ENCODE results near the gene NETO2. TPM values are rescaled to one million over a fixed set of nuclear protein-coding genes. Genes with fewer than 3 reads are reported as not detected.

NETO2 gene
- total RNA-seq, 2 experiments from 2014 or later: 0.15 TPM; not detected in 1

DNA sequence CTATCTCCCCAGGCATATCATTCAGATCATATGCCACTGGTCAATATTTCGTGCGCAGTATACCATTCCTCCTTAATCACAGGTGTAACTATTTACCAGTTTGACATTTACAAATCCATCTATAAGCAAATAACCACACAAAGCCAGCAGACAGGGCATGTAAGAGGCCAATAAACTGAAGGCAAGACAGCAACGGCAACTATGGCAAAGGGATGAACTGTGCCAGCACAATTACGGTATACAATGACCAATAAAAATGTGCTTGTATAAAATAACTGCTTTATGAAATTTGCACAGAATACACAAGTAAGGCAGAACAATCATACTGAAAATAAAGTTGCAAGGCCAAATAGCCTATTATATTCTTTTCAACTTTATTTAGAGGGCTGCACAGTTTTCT is 9.2 kb downstream of the NETO2 start:
- Histone ChIP-seq H3K9me2 (ENCODE audit: insufficient read depth, low read length) (no peaks in the 10 kb centered on the region), H3K27ac (ENCODE audit: low read depth, low read length, poor library complexity, severe bottlenecking) (no peak overlapping the region), H3K9me3 (ENCODE audit: low read length) (no peaks in the 10 kb centered on the region), H3K36me3 (ENCODE audit: insufficient read depth, low read length) (no peaks in the 10 kb centered on the region), H3K4me3 (ENCODE audit: low read depth, low read length, poor library complexity, severe bottlenecking) (no peak overlapping the region), H3K79me2 (ENCODE audit: insufficient read depth, low read depth, low read length) (no peaks in the 10 kb centered on the region), H4K20me1 (ENCODE audit: insufficient read depth, low read length) (no peaks in the 10 kb centered on the region), H3K4me1 (ENCODE audit: insufficient read depth, low read length, poor library complexity, severe bottlenecking) (no peaks in the 10 kb centered on the region), H2AFZ (ENCODE audit: low read length) (no peak overlapping the region), H3K4me2 (ENCODE audit: low read length) (no peak overlapping the region)
- TF ChIP-seq, protein P1, sequence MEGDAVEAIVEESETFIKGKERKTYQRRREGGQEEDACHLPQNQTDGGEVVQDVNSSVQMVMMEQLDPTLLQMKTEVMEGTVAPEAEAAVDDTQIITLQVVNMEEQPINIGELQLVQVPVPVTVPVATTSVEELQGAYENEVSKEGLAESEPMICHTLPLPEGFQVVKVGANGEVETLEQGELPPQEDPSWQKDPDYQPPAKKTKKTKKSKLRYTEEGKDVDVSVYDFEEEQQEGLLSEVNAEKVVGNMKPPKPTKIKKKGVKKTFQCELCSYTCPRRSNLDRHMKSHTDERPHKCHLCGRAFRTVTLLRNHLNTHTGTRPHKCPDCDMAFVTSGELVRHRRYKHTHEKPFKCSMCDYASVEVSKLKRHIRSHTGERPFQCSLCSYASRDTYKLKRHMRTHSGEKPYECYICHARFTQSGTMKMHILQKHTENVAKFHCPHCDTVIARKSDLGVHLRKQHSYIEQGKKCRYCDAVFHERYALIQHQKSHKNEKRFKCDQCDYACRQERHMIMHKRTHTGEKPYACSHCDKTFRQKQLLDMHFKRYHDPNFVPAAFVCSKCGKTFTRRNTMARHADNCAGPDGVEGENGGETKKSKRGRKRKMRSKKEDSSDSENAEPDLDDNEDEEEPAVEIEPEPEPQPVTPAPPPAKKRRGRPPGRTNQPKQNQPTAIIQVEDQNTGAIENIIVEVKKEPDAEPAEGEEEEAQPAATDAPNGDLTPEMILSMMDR (conservative IDR thresholded peaks at IDR 0.05; ENCODE audit: low read length): no peak
- no peak for TF ChIP-seq EZH2phosphoT487 (IDR thresholded peaks at IDR 0.05; ENCODE audit: borderline replicate concordance, low read depth, low read length)
- CTCF ChIA-PET (ENCODE audit: unreplicated experiment): no interaction called here
- POLR2A ChIA-PET: interaction anchor here (0.5 kb wide), 1 partner anchor 547 kb away, joined by 3 read pairs; no protein-coding TSS in a partner anchor
- no peak for DNase-seq (ENCODE audit: low spot score)
- intact Hi-C loops (cut with micrococcal nuclease; ENCODE audit: unreplicated experiment): no loop called here
- BruUV-seq (replicated peaks): no TSS peak

DNA sequence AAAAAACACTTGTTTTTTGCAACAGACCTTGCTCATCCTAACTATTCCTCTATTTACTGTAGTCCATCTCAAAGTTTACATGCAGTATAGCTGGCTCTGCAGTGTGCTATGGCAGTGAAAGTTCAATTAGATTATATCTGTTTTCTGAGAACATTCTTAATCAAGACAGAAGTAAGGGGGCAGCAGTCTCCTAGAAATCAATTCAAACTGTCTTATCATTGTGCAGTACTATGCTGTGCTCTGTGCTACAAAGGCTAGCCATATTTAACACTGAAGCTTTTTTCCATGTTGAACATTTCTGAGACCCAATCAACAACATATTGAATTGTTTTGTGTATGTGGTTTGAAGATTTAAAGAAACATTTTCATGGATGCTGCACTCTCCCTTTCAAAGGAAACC is 11.4 kb downstream of the NETO2 start:
- intact Hi-C loops (cut with micrococcal nuclease; ENCODE audit: unreplicated experiment): no loop called here
- no peak for TF ChIP-seq EZH2phosphoT487 (IDR thresholded peaks at IDR 0.05; ENCODE audit: borderline replicate concordance, low read depth, low read length)
- TF ChIP-seq, protein P1 (conservative IDR thresholded peaks at IDR 0.05; ENCODE audit: low read length): peak; percentile 52
- ChIA-PET POLR2A (no interaction called here), CTCF (ENCODE audit: unreplicated experiment) (no interaction called here)
- no peak overlapping the region for H3K4me3 ChIP-seq (ENCODE audit: low read depth, low read length, poor library complexity, severe bottlenecking)
- H3K9me2 ChIP-seq (ENCODE audit: insufficient read depth, low read length): no peaks in the 10 kb centered on the region
- DNase-seq (ENCODE audit: low spot score): peak; percentile 5
- H3K36me3 ChIP-seq (ENCODE audit: insufficient read depth, low read length): no peaks in the 10 kb centered on the region
- no peaks in the 10 kb centered on the region for H3K9me3 ChIP-seq (ENCODE audit: low read length)
- H3K4me1 ChIP-seq (ENCODE audit: insufficient read depth, low read length, poor library complexity, severe bottlenecking): no peaks in the 10 kb centered on the region
- BruUV-seq (replicated peaks): no TSS peak
- no peak overlapping the region for H3K4me2 ChIP-seq (ENCODE audit: low read length)
- H3K79me2 ChIP-seq (ENCODE audit: insufficient read depth, low read depth, low read length): no peaks in the 10 kb centered on the region
- H4K20me1 ChIP-seq (ENCODE audit: insufficient read depth, low read length): no peaks in the 10 kb centered on the region
- H3K27ac ChIP-seq (ENCODE audit: low read depth, low read length, poor library complexity, severe bottlenecking): no peak overlapping the region
- no peak overlapping the region for H2AFZ ChIP-seq (ENCODE audit: low read length)

DNA sequence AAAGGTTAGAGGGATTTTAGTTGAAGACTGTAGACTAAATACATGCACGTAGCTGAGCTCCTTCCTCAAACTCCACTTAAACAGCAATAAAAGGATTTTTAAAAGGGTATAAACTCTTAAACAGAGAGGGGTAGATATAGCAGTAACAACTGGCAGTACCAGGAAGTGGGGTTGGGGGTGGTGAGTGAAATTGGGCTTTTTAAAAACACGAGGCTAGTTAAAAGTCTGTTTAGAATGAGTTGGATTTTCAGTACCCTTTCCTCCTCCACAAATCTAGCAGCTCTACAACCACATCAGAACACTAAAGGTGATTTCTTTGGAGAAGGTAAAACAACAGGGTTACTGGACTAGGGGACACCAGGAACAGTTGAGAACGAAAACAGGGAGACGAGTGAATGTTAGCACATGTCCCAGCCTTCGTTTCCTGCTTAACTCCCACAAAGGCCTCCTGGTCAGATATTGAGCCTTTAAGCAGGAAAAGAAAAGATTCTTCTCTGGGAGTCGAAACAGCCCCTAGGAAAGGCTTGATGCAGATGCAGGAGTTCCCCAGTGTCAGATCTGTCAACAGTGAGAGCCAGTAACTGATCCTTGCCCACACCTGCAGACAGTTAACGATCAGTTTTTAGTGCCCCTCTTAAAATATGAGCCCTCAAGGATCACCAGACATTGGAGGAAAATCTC is 13.8 kb downstream of the NETO2 start:
- no peaks in the 10 kb centered on the region for H3K9me2 ChIP-seq (ENCODE audit: insufficient read depth, low read length)
- H3K4me2 ChIP-seq (ENCODE audit: low read length): no peak overlapping the region
- no peaks in the 10 kb centered on the region for H3K9me3 ChIP-seq (ENCODE audit: low read length)
- H3K79me2 ChIP-seq (ENCODE audit: insufficient read depth, low read depth, low read length): no peaks in the 10 kb centered on the region
- ChIA-PET POLR2A (no interaction called here), CTCF (ENCODE audit: unreplicated experiment) (interaction anchor here (0.6 kb wide), 1 partner anchor 970 kb away, joined by 3 read pairs; no protein-coding TSS in a partner anchor)
- H3K4me1 ChIP-seq (ENCODE audit: insufficient read depth, low read length, poor library complexity, severe bottlenecking): no peaks in the 10 kb centered on the region
- no TSS peak for BruUV-seq (replicated peaks)
- no peak for DNase-seq (ENCODE audit: low spot score)
- H3K27ac ChIP-seq (ENCODE audit: low read depth, low read length, poor library complexity, severe bottlenecking): no peak overlapping the region
- no peak overlapping the region for H2AFZ ChIP-seq (ENCODE audit: low read length)
- H3K36me3 ChIP-seq (ENCODE audit: insufficient read depth, low read length): no peaks in the 10 kb centered on the region
- no peaks in the 10 kb centered on the region for H4K20me1 ChIP-seq (ENCODE audit: insufficient read depth, low read length)
- no peak overlapping the region for H3K4me3 ChIP-seq (ENCODE audit: low read depth, low read length, poor library complexity, severe bottlenecking)
- intact Hi-C loops (cut with micrococcal nuclease; ENCODE audit: unreplicated experiment): no loop called here
- TF ChIP-seq EZH2phosphoT487 (IDR thresholded peaks at IDR 0.05; ENCODE audit: borderline replicate concordance, low read depth, low read length): no peak
- TF ChIP-seq, protein P1 (conservative IDR thresholded peaks at IDR 0.05; ENCODE audit: low read length): no peak

Measured in OCI-LY7 (cell line).